Adrenal gland (tissue), 12 donors: Measurements from ENCODE around the gene TMEM17. TPM values are rescaled to one million over a fixed set of nuclear protein-coding genes. Genes with fewer than 3 reads are reported as not detected.

Experiments used
- DNase-seq, 7 donors: peaks; one replicate each; pipeline ENCODE4 v3.0.0-alpha.2; 2019 to 2020
- H3K27ac ChIP-seq, 5 donors: fragments of 200-600 bp; sonication (generic) in 4 of 5; 1 replicate in 3 of 5; 2 replicates in 2 of 5; pipeline versions ENCODE4 v1.5.1 to v1.8.0; 2016 to 2020; ENCODE audit warnings: mild to moderate bottlenecking in 1 of 5
- H3K27me3 ChIP-seq: fragments of 200-600 bp; 2 replicates; pipeline ENCODE4 v1.8.0; 2021
- H3K36me3 ChIP-seq, 2 donors: fragments of 200-600 bp; replicated peaks in 1 of 2; 1 replicate in 1 of 2; 2 replicates in 1 of 2; pipeline versions ENCODE4 v1.5.1 to v1.8.0; 2018 to 2022
- H3K4me1 ChIP-seq, 2 donors: fragments of 200-600 bp; replicated peaks in 1 of 2; 1 replicate in 1 of 2; 2 replicates in 1 of 2; pipeline versions ENCODE4 v1.5.1 to v1.8.0; 2018 to 2021
- H3K4me3 ChIP-seq, 4 donors: fragments of 200-600 bp; sonication (generic) in 3 of 4; one replicate each; pipeline ENCODE4 v1.5.1; 2016 to 2018
- H3K9me3 ChIP-seq, 3 donors: fragments of 200-600 bp; sonication (generic) in 1 of 3; replicated peaks in 1 of 3; 1 replicate in 2 of 3; 2 replicates in 1 of 3; pipeline versions ENCODE4 v1.5.1 to v1.8.0; 2016 to 2021
- POLR2A ChIP-seq, 2 donors: fragments of 450-650 bp; IDR thresholded peaks; one replicate each; pipeline ENCODE4 v1.6.1; 2017; ENCODE audit warnings: antibody characterized with exemption in 2 of 2, mild to moderate bottlenecking in 2 of 2, moderate library complexity in 1 of 2
- WGBS, 4 donors: extraction: QIAGEN DNeasy Blood & Tissue Kit in 2 of 4; methylation state at CpG; one replicate each; pipeline versions ENCODE4 v1.1.5 to v1.1.7; 2013 to 2017; 5-methylcytosine and 5-hydroxymethylcytosine counted together
- intact Hi-C, 2 donors: fragments of 100-400 bp; cut with DNase I; formaldehyde crosslinking; loops; one replicate each; pipeline versions ENCODE4 v1.14.1 to v1.15.0; 2022 to 2023
- polyA plus RNA-seq, 3 donors: library from polyadenylated mRNA; stranded (reverse); fragments of 200-250 nt in 2 of 3; fragments of 350-450 nt in 1 of 3; fragmentation: Illumina TruSeq in 1 of 3; extraction: RNeasy Lipid Tissue Mini Kit (QIAGEN cat#74804) in 1 of 3; gene quantifications; one replicate each; pipeline ENCODE4 v1.2.3, GENCODE V29; 2013 to 2014
- total RNA-seq, 9 donors: library from RNA; depleted of rRNA in 4 of 9; stranded (reverse); fragments of >200 nt in 4 of 9; fragments of 120-200 nt in 1 of 9; fragmentation: NEBNext Ultra II Directional in 1 of 9; extraction: Animal tissue kit (Norgen Biotek cat#: 25700) in 1 of 9; gene quantifications; one replicate each; pipeline versions ENCODE4 v1.1.0 to v1.2.4, GENCODE V29; 2013 to 2023
- TF ChIP-seq, protein P1 (sequence below), 6 experiments: fragments of 450-650 bp in 4 of 6; fragments of 200-600 bp in 2 of 6; sonication (generic) in 1 of 6; IDR thresholded peaks; 1 replicate in 5 of 6; 2 replicates in 1 of 6; pipeline versions ENCODE4 v1.5.1 to v1.8.0; 2016 to 2021; ENCODE audit warnings: antibody characterized with exemption in 6 of 6, mild to moderate bottlenecking in 2 of 6, moderate library complexity in 1 of 6
- donor health status: healthy with polysubstance abuse.
- donor health status: Bipolar disorder and iron deficiency.
- donor health status: DM: yes; HTN: yes; CAD: no.
- donor health status: DM: no; HTN: no; CAD: no.
- donor health status: DM: no; HTN: no; CAD: no.
- donor health status: DM: yes; HTN: yes; CAD: no.

The TMEM17 gene
- total and polyA plus RNA-seq, 12 donors = 0.30 to 7.2 (median 3.5) TPM

- no peak overlapping the region for H3K27ac ChIP-seq
- TF ChIP-seq, protein P1, sequence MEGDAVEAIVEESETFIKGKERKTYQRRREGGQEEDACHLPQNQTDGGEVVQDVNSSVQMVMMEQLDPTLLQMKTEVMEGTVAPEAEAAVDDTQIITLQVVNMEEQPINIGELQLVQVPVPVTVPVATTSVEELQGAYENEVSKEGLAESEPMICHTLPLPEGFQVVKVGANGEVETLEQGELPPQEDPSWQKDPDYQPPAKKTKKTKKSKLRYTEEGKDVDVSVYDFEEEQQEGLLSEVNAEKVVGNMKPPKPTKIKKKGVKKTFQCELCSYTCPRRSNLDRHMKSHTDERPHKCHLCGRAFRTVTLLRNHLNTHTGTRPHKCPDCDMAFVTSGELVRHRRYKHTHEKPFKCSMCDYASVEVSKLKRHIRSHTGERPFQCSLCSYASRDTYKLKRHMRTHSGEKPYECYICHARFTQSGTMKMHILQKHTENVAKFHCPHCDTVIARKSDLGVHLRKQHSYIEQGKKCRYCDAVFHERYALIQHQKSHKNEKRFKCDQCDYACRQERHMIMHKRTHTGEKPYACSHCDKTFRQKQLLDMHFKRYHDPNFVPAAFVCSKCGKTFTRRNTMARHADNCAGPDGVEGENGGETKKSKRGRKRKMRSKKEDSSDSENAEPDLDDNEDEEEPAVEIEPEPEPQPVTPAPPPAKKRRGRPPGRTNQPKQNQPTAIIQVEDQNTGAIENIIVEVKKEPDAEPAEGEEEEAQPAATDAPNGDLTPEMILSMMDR (IDR thresholded peaks at IDR 0.05) = no peak
- no peak for TF ChIP-seq POLR2A (IDR thresholded peaks at IDR 0.05)
- DNase-seq = no peak
- intact Hi-C loops = no loop called here
- H3K4me1 ChIP-seq = peaks cover 7 to 14% of the 10 kb centered on the region in 2 donors
- H3K27me3 ChIP-seq = no peaks in the 10 kb centered on the region
- no peaks in the 10 kb centered on the region for H3K36me3 ChIP-seq
- no peak overlapping the region for H3K4me3 ChIP-seq
- whole genome bisulfite sequencing, 4 donors = 72 to 98% (median 85%) methylated on average over 2 of the region's 2 CpGs
- no peaks in the 10 kb centered on the region for H3K9me3 ChIP-seq
Observed at GRCh38 chr2:62499430-62500060, 6.5 kb downstream of the TMEM17 start.

DNA sequence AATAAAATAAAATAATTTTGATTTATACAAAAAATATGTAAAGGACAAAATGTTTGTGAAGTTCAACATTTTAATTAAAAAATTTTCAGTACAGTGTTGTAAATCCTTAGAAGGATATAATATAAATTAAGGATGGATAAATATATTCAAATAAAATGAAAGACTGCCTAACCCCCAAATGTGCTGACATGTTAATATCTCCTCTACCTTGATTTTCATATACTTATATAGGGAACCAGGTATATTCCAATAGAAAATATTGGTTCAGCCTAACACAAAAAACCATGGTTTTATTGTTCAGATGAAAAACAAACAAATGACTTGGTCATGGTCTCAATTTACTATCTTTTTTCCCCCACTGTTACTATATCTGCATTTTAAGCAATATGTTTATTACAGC, 7.3 kb downstream of the TMEM17 start:
- DNase-seq = no peak
- intact Hi-C loops = no loop called here
- H3K36me3 ChIP-seq = no peaks in the 10 kb centered on the region
- H3K27me3 ChIP-seq = no peaks in the 10 kb centered on the region
- peaks cover 7 to 14% of the 10 kb centered on the region in 2 donors for H3K4me1 ChIP-seq
- H3K4me3 ChIP-seq = no peak overlapping the region
- H3K27ac ChIP-seq = no peak overlapping the region
- no peak for TF ChIP-seq POLR2A (IDR thresholded peaks at IDR 0.05)
- TF ChIP-seq, protein P1 (IDR thresholded peaks at IDR 0.05) = no peak
- H3K9me3 ChIP-seq = no peaks in the 10 kb centered on the region

- Histone ChIP-seq H3K27ac (peak overlapping the region in 2 of 5 donors; percentile 6 to 39), H3K9me3 (no peaks in the 10 kb centered on the region), H3K4me3 (no peak overlapping the region), H3K27me3 (no peaks in the 10 kb centered on the region), H3K4me1 (peaks cover 7 to 14% of the 10 kb centered on the region in 2 donors), H3K36me3 (no peaks in the 10 kb centered on the region)
- intact Hi-C loops = no loop called here
- TF ChIP-seq, protein P1 (IDR thresholded peaks at IDR 0.05) = no peak
- TF ChIP-seq POLR2A (IDR thresholded peaks at IDR 0.05) = no peak
- 12 to 14% (median 13%) methylated on average over 2 of the region's 2 CpGs for WGBS, 4 donors
- peak in 4 of 7 donors; percentile 35 to 66 (median 54) for DNase-seq
Observed at GRCh38 chr2:62495761-62496160, 10.2 kb downstream of the TMEM17 start.

DNA sequence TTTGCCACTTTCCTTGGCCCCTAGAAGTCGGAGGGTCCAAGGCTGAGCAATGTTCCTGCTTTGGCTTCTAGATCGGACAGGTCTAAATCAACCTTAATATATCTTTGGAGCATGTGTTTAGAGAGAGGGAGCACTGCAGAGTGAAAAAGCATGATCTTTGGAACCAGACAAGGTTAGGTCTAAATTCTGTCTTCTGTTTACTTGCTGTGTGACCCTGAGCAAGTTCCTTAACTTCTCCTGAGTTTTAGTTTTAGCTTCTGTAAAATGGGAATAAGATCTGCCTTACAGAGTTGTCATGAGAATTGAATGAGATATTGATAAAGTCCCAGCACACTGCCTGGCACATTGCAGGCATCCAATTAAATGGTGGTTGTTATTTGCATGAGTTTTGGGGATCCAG, 13.9 kb downstream of the TMEM17 start:
- Histone ChIP-seq H3K4me1 (peaks cover 7 to 14% of the 10 kb centered on the region in 2 donors), H3K36me3 (no peaks in the 10 kb centered on the region), H3K9me3 (no peaks in the 10 kb centered on the region), H3K4me3 (no peak overlapping the region), H3K27ac (no peak overlapping the region), H3K27me3 (no peaks in the 10 kb centered on the region)
- intact Hi-C loops = no loop called here
- DNase-seq = no peak
- 46 to 94% (median 77%) methylated on average over 2 of the region's 2 CpGs for WGBS, 4 donors
- TF ChIP-seq, protein P1 (IDR thresholded peaks at IDR 0.05) = no peak
- no peak for TF ChIP-seq POLR2A (IDR thresholded peaks at IDR 0.05)
